Spleen (tissue), 11 donors: Measurements from ENCODE around the gene CFAP74. TPM values are rescaled to one million over a fixed set of nuclear protein-coding genes. Genes with fewer than 3 reads are reported as not detected.
"Not testable (repeated sequence)": the region's sequence is repeated elsewhere in the genome, so short reads cannot be mapped to it uniquely, and the experiment has no call there.

ENCODE experiments used
- DNase-seq: peaks from one replicate; pipeline ENCODE4 v3.0.0-alpha.2; 2020
- H3K27ac ChIP-seq, 8 donors: fragments of 200-600 bp; sonication (generic) in 7 of 8; 1 replicate in 4 of 8; 2 replicates in 4 of 8; pipeline versions ENCODE4 v1.5.0 to v1.8.0; 2016 to 2021; ENCODE audit warnings: inconsistent platforms in 4 of 8, mild to moderate bottlenecking in 4 of 8, moderate library complexity in 1 of 8
- H3K27me3 ChIP-seq, 7 donors: fragments of 200-600 bp; sonication (generic) in 6 of 7; replicated peaks in 1 of 7; 1 replicate in 4 of 7; 2 replicates in 3 of 7; pipeline versions ENCODE4 v1.5.0 to v1.8.0; 2016 to 2021; ENCODE audit warnings: inconsistent platforms in 3 of 7, mild to moderate bottlenecking in 1 of 7
- H3K36me3 ChIP-seq, 6 donors: fragments of 200-600 bp; sonication (generic) in 5 of 6; 1 replicate in 4 of 6; 2 replicates in 2 of 6; pipeline versions ENCODE4 v1.5.0 to v1.8.0; 2016 to 2021; ENCODE audit warnings: inconsistent platforms in 2 of 6
- H3K4me1 ChIP-seq, 6 donors: fragments of 200-600 bp; sonication (generic) in 5 of 6; 1 replicate in 3 of 6; 2 replicates in 3 of 6; pipeline versions ENCODE4 v1.5.0 to v1.8.0; 2016 to 2021; ENCODE audit warnings: inconsistent platforms in 3 of 6
- H3K4me3 ChIP-seq, 8 donors: fragments of 200-600 bp; sonication (generic) in 7 of 8; 1 replicate in 4 of 8; 2 replicates in 4 of 8; pipeline versions ENCODE4 v1.5.0 to v1.8.0; 2016 to 2021; ENCODE audit warnings: inconsistent platforms in 4 of 8, mild to moderate bottlenecking in 4 of 8, moderate library complexity in 2 of 8
- H3K9me3 ChIP-seq, 8 donors: fragments of 200-600 bp; sonication (generic) in 7 of 8; 1 replicate in 4 of 8; 2 replicates in 4 of 8; pipeline versions ENCODE4 v1.5.0 to v1.8.0; 2016 to 2021; ENCODE audit warnings: inconsistent platforms in 4 of 8
- POLR2A ChIP-seq, 3 donors: fragments of 450-650 bp; IDR thresholded peaks; one replicate each; pipeline ENCODE4 v1.5.1; 2017; ENCODE audit warnings: antibody characterized with exemption in 3 of 3, mild to moderate bottlenecking in 1 of 3
- POLR2AphosphoS5 ChIP-seq, 3 donors: sonication (generic); formaldehyde crosslinking; IDR thresholded peaks; one replicate each; pipeline ENCODE4 v1.5.1; 2017; ENCODE audit warnings: antibody characterized with exemption in 3 of 3
- WGBS, 5 donors: extraction: QIAGEN DNeasy Blood & Tissue Kit in 3 of 5; methylation state at CpG; one replicate each; pipeline versions ENCODE4 v1.1.5 to v1.1.7; 2013 to 2018; 5-methylcytosine and 5-hydroxymethylcytosine counted together
- intact Hi-C: fragments of 100-400 bp; cut with DNase I; formaldehyde crosslinking; loops from one replicate; pipeline ENCODE4 v1.15.0; 2023; ENCODE audit warnings: low total_unique reads
- polyA plus RNA-seq, 3 donors: library from polyadenylated mRNA; stranded (reverse); fragments of 200-250 nt; gene quantifications; one replicate each; pipeline ENCODE4 v1.2.1, GENCODE V29; 2013
- total RNA-seq, 7 donors: library from RNA; depleted of rRNA in 3 of 7; stranded (reverse); fragments of >200 nt in 3 of 7; fragmentation: NEBNext Ultra II Directional in 4 of 7; extraction: Animal tissue kit (Norgen Biotek cat#: 25700) in 4 of 7; gene quantifications; one replicate each; pipeline versions ENCODE4 v1.1.0 to v1.2.1, GENCODE V29; 2016 to 2021
- TF ChIP-seq, protein P1 (sequence below), 11 experiments: fragments of 200-600 bp in 7 of 11; fragments of 450-650 bp in 4 of 11; sonication (generic) in 4 of 11; IDR thresholded peaks in 8 of 11; conservative IDR thresholded peaks in 3 of 11; 1 replicate in 7 of 11; 2 replicates in 4 of 11; pipeline versions ENCODE4 v1.4.0 to v1.8.0; 2016 to 2021; ENCODE audit warnings: antibody characterized with exemption in 11 of 11, inconsistent platforms in 4 of 11, mild to moderate bottlenecking in 1 of 11
- donor health status: healthy with polysubstance abuse.
- donor health status: DM: no; HTN: no; CAD: no; lungs with moderate emphysema.
- donor health status: DM: no; HTN: no; CAD: no.
- donor health status: Bipolar disorder and iron deficiency.
- donor health status: healthy.
- donor health status: DM: no; HTN: no; CAD: no.
- donor health status: DM: yes; HTN: yes; CAD: no.

The CFAP74 gene
- total and polyA plus RNA-seq, 10 donors = 0.03 to 0.32 (median 0.14) TPM; not detected in 4

DNA sequence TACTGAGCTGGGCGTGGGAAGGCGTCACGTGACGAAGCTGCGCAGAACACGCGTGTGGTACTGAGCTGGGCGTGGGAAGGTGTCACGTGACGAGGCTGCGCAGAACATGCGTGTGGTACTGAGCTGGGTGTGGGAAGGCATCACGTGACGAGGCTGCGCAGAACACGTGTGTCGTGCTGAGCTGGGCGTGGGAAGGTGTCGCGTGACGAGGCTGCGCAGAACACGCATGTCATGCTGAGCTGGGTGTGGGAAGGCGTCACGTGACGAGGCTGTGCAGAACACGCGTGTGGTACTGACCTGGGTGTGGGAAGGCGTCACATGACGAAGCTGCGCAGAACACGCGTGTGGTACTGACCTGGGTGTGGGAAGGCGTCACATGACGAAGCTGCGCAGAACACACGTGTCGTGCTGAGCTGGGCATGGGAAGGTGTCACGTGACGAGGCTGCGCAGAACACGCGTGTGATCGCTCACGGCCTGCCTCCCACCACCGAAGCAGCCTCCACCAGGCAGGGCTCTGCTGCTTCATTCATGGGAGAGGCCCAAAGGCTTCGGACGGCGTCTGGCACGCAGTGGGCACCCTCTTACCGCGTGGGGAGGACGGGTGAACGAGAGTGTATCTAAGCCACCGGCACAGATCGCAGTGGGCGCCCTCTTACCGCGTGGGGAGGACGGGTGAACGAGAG lies 24.0 kb downstream of the CFAP74 start:
- no peak overlapping the region for H3K27ac ChIP-seq
- H3K27me3 ChIP-seq = peaks cover 0 to 17% (median 0%) of the 10 kb centered on the region in 7 donors
- 80 to 96% (median 95%) methylated on average over 8 to 61 of the region's 61 CpGs for WGBS, 5 donors
- intact Hi-C loops = no loop called here
- H3K36me3 ChIP-seq = no peaks in the 10 kb centered on the region
- no peaks in the 10 kb centered on the region for H3K9me3 ChIP-seq
- TF ChIP-seq POLR2AphosphoS5 (IDR thresholded peaks at IDR 0.05) (no peak), POLR2A (IDR thresholded peaks at IDR 0.05) (no peak)
- TF ChIP-seq, protein P1, sequence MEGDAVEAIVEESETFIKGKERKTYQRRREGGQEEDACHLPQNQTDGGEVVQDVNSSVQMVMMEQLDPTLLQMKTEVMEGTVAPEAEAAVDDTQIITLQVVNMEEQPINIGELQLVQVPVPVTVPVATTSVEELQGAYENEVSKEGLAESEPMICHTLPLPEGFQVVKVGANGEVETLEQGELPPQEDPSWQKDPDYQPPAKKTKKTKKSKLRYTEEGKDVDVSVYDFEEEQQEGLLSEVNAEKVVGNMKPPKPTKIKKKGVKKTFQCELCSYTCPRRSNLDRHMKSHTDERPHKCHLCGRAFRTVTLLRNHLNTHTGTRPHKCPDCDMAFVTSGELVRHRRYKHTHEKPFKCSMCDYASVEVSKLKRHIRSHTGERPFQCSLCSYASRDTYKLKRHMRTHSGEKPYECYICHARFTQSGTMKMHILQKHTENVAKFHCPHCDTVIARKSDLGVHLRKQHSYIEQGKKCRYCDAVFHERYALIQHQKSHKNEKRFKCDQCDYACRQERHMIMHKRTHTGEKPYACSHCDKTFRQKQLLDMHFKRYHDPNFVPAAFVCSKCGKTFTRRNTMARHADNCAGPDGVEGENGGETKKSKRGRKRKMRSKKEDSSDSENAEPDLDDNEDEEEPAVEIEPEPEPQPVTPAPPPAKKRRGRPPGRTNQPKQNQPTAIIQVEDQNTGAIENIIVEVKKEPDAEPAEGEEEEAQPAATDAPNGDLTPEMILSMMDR (IDR thresholded peaks at IDR 0.05 in 8 of 11, conservative IDR thresholded peaks at IDR 0.05 in 3 of 11) = no peak
- no peak overlapping the region for H3K4me3 ChIP-seq
- H3K4me1 ChIP-seq = no peaks in the 10 kb centered on the region
- no peak for DNase-seq

- H3K36me3 ChIP-seq, H3K9me3 ChIP-seq, H3K4me3 ChIP-seq, H3K4me1 ChIP-seq, H3K27ac ChIP-seq, intact Hi-C loops, DNase-seq: not testable (repeated sequence)
- peaks cover 0 to 24% (median 0%) of the 10 kb centered on the region in 7 donors for H3K27me3 ChIP-seq
- WGBS, 5 donors = 90 to 95% (median 94%) methylated on average over 46 to 51 of the region's 51 CpGs
Measured at GRCh38 chr1:1978690-1979481, 24.7 kb downstream of the CFAP74 start.

DNA sequence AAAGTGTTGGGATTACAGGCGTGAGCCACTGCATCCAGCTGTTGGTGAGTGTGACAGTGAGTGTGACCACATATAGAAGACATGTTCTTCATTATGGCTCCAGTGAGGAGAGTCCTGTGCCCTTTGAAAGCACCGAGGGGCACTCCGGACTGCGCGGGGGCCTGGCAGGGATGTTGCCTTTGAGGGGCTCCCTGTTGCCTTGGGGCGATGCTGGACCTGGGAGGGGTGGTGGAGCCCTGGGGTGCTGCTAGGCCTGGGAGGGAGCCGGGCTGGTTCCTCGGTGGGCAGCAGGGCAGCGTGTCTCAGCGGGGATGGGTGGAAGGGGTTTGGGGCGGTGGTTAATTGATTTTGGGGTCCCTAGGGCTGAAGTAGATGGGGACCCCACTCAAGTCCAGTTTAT lies 25.5 kb downstream of the CFAP74 start:
- Histone ChIP-seq H3K36me3 (no peaks in the 10 kb centered on the region), H3K4me1 (no peaks in the 10 kb centered on the region), H3K27me3 (peaks cover 0 to 32% (median 0%) of the 10 kb centered on the region in 7 donors), H3K9me3 (no peaks in the 10 kb centered on the region), H3K27ac (no peak overlapping the region), H3K4me3 (no peak overlapping the region)
- DNase-seq = no peak
- intact Hi-C loops = no loop called here
- WGBS, 5 donors = 63 to 94% (median 89%) methylated on average over 11 of the region's 11 CpGs
- TF ChIP-seq, protein P1 (IDR thresholded peaks at IDR 0.05 in 8 of 11, conservative IDR thresholded peaks at IDR 0.05 in 3 of 11) = no peak
- TF ChIP-seq POLR2AphosphoS5 (IDR thresholded peaks at IDR 0.05) (no peak), POLR2A (IDR thresholded peaks at IDR 0.05) (no peak)

- no peak for DNase-seq
- Histone ChIP-seq H3K36me3 (no peaks in the 10 kb centered on the region), H3K9me3 (no peaks in the 10 kb centered on the region)
Measured at GRCh38 chr1:1976031-1976430, 27.6 kb downstream of the CFAP74 start.

More at GRCh38 chr1:1976031-1976430, 27.6 kb downstream of the CFAP74 start:
- Histone ChIP-seq H3K27me3 (peaks cover 0 to 38% (median 0%) of the 10 kb centered on the region in 7 donors), H3K4me3 (no peak overlapping the region), H3K27ac (no peak overlapping the region), H3K4me1 (no peaks in the 10 kb centered on the region)
- TF ChIP-seq, protein P1 (IDR thresholded peaks at IDR 0.05 in 8 of 11, conservative IDR thresholded peaks at IDR 0.05 in 3 of 11) = no peak
- WGBS, 5 donors = 76 to 88% (median 86%) methylated on average over 16 to 19 of the region's 19 CpGs
- intact Hi-C loops = no loop called here
